Raji (cell line): ENCODE results near the gene WDFY4.

Experiments used
- POLR2A ChIP-seq: IDR thresholded peaks from 2 replicates; pipeline ENCODE4 v1.6.1; 2011; ENCODE audit warnings: low read depth, low read length, control low read depth; ENCODE audit not compliant: insufficient read depth

Gene WDFY4

GRCh38 chr10:48672596-48673265 lies 11.9 kb upstream of the WDFY4 start:
- peak; percentile 62; the same call in 1 of the 2 replicates for TF ChIP-seq POLR2A

GRCh38 chr10:48677625-48678024 lies 7.0 kb upstream of the WDFY4 start:
- TF ChIP-seq POLR2A = no peak

- no peak for TF ChIP-seq POLR2A
Measured at GRCh38 chr10:48678041-48678440, 6.6 kb upstream of the WDFY4 start.

GRCh38 chr10:48681740-48682139 lies 2.9 kb upstream of the WDFY4 start:
- 0 out of 2 replicates have a peak, but pooled peaks have one; percentile 9 for TF ChIP-seq POLR2A

GRCh38 chr10:48682265-48682664 lies 2.4 kb upstream of the WDFY4 start:
- no peak for TF ChIP-seq POLR2A

- TF ChIP-seq POLR2A = no peak
Measured at GRCh38 chr10:48683424-48683823, 1.2 kb upstream of the WDFY4 start.

GRCh38 chr10:48683868-48684267 lies 805 bp upstream of the WDFY4 start:
- peak; percentile 60 for TF ChIP-seq POLR2A

- TF ChIP-seq POLR2A = no peak
Measured at GRCh38 chr10:48684463-48684791, 246 bp upstream of the WDFY4 start.

- TF ChIP-seq POLR2A = no peak
Measured at GRCh38 chr10:48685731-48686130, 1.1 kb downstream of the WDFY4 start.

- TF ChIP-seq POLR2A = no peak
Measured at GRCh38 chr10:48690791-48691660, 6.4 kb downstream of the WDFY4 start.

GRCh38 chr10:48691812-48692528 lies 7.3 kb downstream of the WDFY4 start:
- TF ChIP-seq POLR2A = no peak

- no peak for TF ChIP-seq POLR2A
Measured at GRCh38 chr10:48692748-48693147, 8.1 kb downstream of the WDFY4 start.

- no peak for TF ChIP-seq POLR2A
Measured at GRCh38 chr10:48693206-48693605, 8.5 kb downstream of the WDFY4 start.

GRCh38 chr10:48694371-48695030 lies 9.8 kb downstream of the WDFY4 start:
- TF ChIP-seq POLR2A = no peak

- TF ChIP-seq POLR2A = no peak
Measured at GRCh38 chr10:48695636-48696534, 11.2 kb downstream of the WDFY4 start.

- TF ChIP-seq POLR2A = no peak
Measured at GRCh38 chr10:48696535-48696873, 11.8 kb downstream of the WDFY4 start.
